Measurements from ENCODE around the gene TSPEAR.
"Not testable (repeated sequence)": the region's sequence is repeated elsewhere in the genome, so short reads cannot be mapped to it uniquely, and the experiment has no call there.

The TSPEAR gene

GRCh38 chr21:44627181-44627822 lies 84.1 kb downstream of the TSPEAR start:
- H3K27me3 ChIP-seq (ENCODE audit: control insufficient read depth, insufficient read depth, low read length); H3K4me3 ChIP-seq (ENCODE audit: low read length); H3K9ac ChIP-seq (ENCODE audit: low read length); H3K27ac ChIP-seq (ENCODE audit: low read depth, low read length); H3K36me3 ChIP-seq (ENCODE audit: control insufficient read depth, insufficient read depth, low read length); H3K4me1 ChIP-seq (ENCODE audit: control insufficient read depth, insufficient read depth, low read length): not testable (repeated sequence)

GRCh38 chr21:44626673-44627143 lies 84.7 kb downstream of the TSPEAR start, which contains the start of gene KRTAP10-9:
KRTAP10-9 (plus strand) TSS chr21:44627093; CDS start chr21:44627172, 79 bp downstream.
- no peak within 1 kb of the TSS for H3K27ac ChIP-seq (ENCODE audit: low read depth, low read length)
- H3K27me3 ChIP-seq (ENCODE audit: control insufficient read depth, insufficient read depth, low read length), result no peaks in the 10 kb centered on the region
- no peaks in the 10 kb centered on the region for H3K36me3 ChIP-seq (ENCODE audit: control insufficient read depth, insufficient read depth, low read length)
- no peaks in the 10 kb centered on the region for H3K4me1 ChIP-seq (ENCODE audit: control insufficient read depth, insufficient read depth, low read length)
- no peak within 1 kb of the TSS for H3K4me3 ChIP-seq (ENCODE audit: low read length)
- no peak within 1 kb of the TSS for H3K9ac ChIP-seq (ENCODE audit: low read length)

GRCh38 chr21:44626262-44626661 lies 85.1 kb downstream of the TSPEAR start:
- Histone ChIP-seq H3K36me3 (ENCODE audit: control insufficient read depth, insufficient read depth, low read length) (no peaks in the 10 kb centered on the region), H3K27ac (ENCODE audit: low read depth, low read length) (no peak overlapping the region), H3K4me3 (ENCODE audit: low read length) (no peak overlapping the region), H3K27me3 (ENCODE audit: control insufficient read depth, insufficient read depth, low read length) (no peaks in the 10 kb centered on the region), H3K4me1 (ENCODE audit: control insufficient read depth, insufficient read depth, low read length) (no peaks in the 10 kb centered on the region), H3K9ac (ENCODE audit: low read length) (no peak overlapping the region)

- no peak overlapping the region for H3K9ac ChIP-seq (ENCODE audit: low read length)
- H3K4me1 ChIP-seq (ENCODE audit: control insufficient read depth, insufficient read depth, low read length), result no peaks in the 10 kb centered on the region
- no peak overlapping the region for H3K27ac ChIP-seq (ENCODE audit: low read depth, low read length)
- no peak overlapping the region for H3K4me3 ChIP-seq (ENCODE audit: low read length)
- no peaks in the 10 kb centered on the region for H3K36me3 ChIP-seq (ENCODE audit: control insufficient read depth, insufficient read depth, low read length)
- no peaks in the 10 kb centered on the region for H3K27me3 ChIP-seq (ENCODE audit: control insufficient read depth, insufficient read depth, low read length)
Measured at GRCh38 chr21:44625756-44626155, 85.6 kb downstream of the TSPEAR start.

GRCh38 chr21:44623575-44623974 lies 87.8 kb downstream of the TSPEAR start:
- no peaks in the 10 kb centered on the region for H3K36me3 ChIP-seq (ENCODE audit: control insufficient read depth, insufficient read depth, low read length)
- no peaks in the 10 kb centered on the region for H3K4me1 ChIP-seq (ENCODE audit: control insufficient read depth, insufficient read depth, low read length)
- no peak overlapping the region for H3K27ac ChIP-seq (ENCODE audit: low read depth, low read length)
- no peak overlapping the region for H3K9ac ChIP-seq (ENCODE audit: low read length)
- H3K4me3 ChIP-seq (ENCODE audit: low read length), result no peak overlapping the region
- H3K27me3 ChIP-seq (ENCODE audit: control insufficient read depth, insufficient read depth, low read length), result no peaks in the 10 kb centered on the region

GRCh38 chr21:44619886-44620285 lies 91.5 kb downstream of the TSPEAR start:
- Histone ChIP-seq H3K4me3 (ENCODE audit: low read length) (no peak overlapping the region), H3K4me1 (ENCODE audit: control insufficient read depth, insufficient read depth, low read length) (no peaks in the 10 kb centered on the region), H3K36me3 (ENCODE audit: control insufficient read depth, insufficient read depth, low read length) (no peaks in the 10 kb centered on the region), H3K27ac (ENCODE audit: low read depth, low read length) (no peak overlapping the region), H3K27me3 (ENCODE audit: control insufficient read depth, insufficient read depth, low read length) (no peaks in the 10 kb centered on the region), H3K9ac (ENCODE audit: low read length) (no peak overlapping the region)

GRCh38 chr21:44618909-44619308 lies 92.5 kb downstream of the TSPEAR start:
- Histone ChIP-seq H3K27ac (ENCODE audit: low read depth, low read length) (no peak overlapping the region), H3K4me1 (ENCODE audit: control insufficient read depth, insufficient read depth, low read length) (no peaks in the 10 kb centered on the region), H3K9ac (ENCODE audit: low read length) (no peak overlapping the region), H3K4me3 (ENCODE audit: low read length) (no peak overlapping the region), H3K27me3 (ENCODE audit: control insufficient read depth, insufficient read depth, low read length) (no peaks in the 10 kb centered on the region), H3K36me3 (ENCODE audit: control insufficient read depth, insufficient read depth, low read length) (no peaks in the 10 kb centered on the region)

- no peaks in the 10 kb centered on the region for H3K27me3 ChIP-seq (ENCODE audit: control insufficient read depth, insufficient read depth, low read length)
- H3K4me1 ChIP-seq (ENCODE audit: control insufficient read depth, insufficient read depth, low read length), result no peaks in the 10 kb centered on the region
- no peak overlapping the region for H3K9ac ChIP-seq (ENCODE audit: low read length)
- H3K27ac ChIP-seq (ENCODE audit: low read depth, low read length), result no peak overlapping the region
- H3K4me3 ChIP-seq (ENCODE audit: low read length), result no peak overlapping the region
- no peaks in the 10 kb centered on the region for H3K36me3 ChIP-seq (ENCODE audit: control insufficient read depth, insufficient read depth, low read length)
Measured at GRCh38 chr21:44618504-44618903, 92.9 kb downstream of the TSPEAR start.

- Histone ChIP-seq H3K9ac (ENCODE audit: low read length) (no peak overlapping the region), H3K27me3 (ENCODE audit: control insufficient read depth, insufficient read depth, low read length) (no peaks in the 10 kb centered on the region), H3K27ac (ENCODE audit: low read depth, low read length) (no peak overlapping the region), H3K4me3 (ENCODE audit: low read length) (no peak overlapping the region), H3K36me3 (ENCODE audit: control insufficient read depth, insufficient read depth, low read length) (no peaks in the 10 kb centered on the region), H3K4me1 (ENCODE audit: control insufficient read depth, insufficient read depth, low read length) (no peaks in the 10 kb centered on the region)
Measured at GRCh38 chr21:44617071-44617501, 94.3 kb downstream of the TSPEAR start.

- no peaks in the 10 kb centered on the region for H3K4me1 ChIP-seq (ENCODE audit: control insufficient read depth, insufficient read depth, low read length)
- no peak overlapping the region for H3K4me3 ChIP-seq (ENCODE audit: low read length)
- no peaks in the 10 kb centered on the region for H3K27me3 ChIP-seq (ENCODE audit: control insufficient read depth, insufficient read depth, low read length)
Measured at GRCh38 chr21:44616591-44616926, 94.8 kb downstream of the TSPEAR start.

GRCh38 chr21:44615911-44616590 lies 95.3 kb downstream of the TSPEAR start:
- no peaks in the 10 kb centered on the region for H3K27me3 ChIP-seq (ENCODE audit: control insufficient read depth, insufficient read depth, low read length)
- H3K4me1 ChIP-seq (ENCODE audit: control insufficient read depth, insufficient read depth, low read length), result no peaks in the 10 kb centered on the region
- H3K27ac ChIP-seq (ENCODE audit: low read depth, low read length), result no peak overlapping the region
- H3K36me3 ChIP-seq (ENCODE audit: control insufficient read depth, insufficient read depth, low read length), result no peaks in the 10 kb centered on the region
- H3K4me3 ChIP-seq (ENCODE audit: low read length), result no peak overlapping the region
- no peak overlapping the region for H3K9ac ChIP-seq (ENCODE audit: low read length)

More at GRCh38 chr21:44616591-44616926, 94.8 kb downstream of the TSPEAR start:
- no peak overlapping the region for H3K27ac ChIP-seq (ENCODE audit: low read depth, low read length)
- no peak overlapping the region for H3K9ac ChIP-seq (ENCODE audit: low read length)
- no peaks in the 10 kb centered on the region for H3K36me3 ChIP-seq (ENCODE audit: control insufficient read depth, insufficient read depth, low read length)

- H3K4me3 ChIP-seq (ENCODE audit: low read length), result no peak overlapping the region
- no peaks in the 10 kb centered on the region for H3K4me1 ChIP-seq (ENCODE audit: control insufficient read depth, insufficient read depth, low read length)
- H3K27me3 ChIP-seq (ENCODE audit: control insufficient read depth, insufficient read depth, low read length), result no peaks in the 10 kb centered on the region
- H3K27ac ChIP-seq (ENCODE audit: low read depth, low read length), result no peak overlapping the region
- H3K36me3 ChIP-seq (ENCODE audit: control insufficient read depth, insufficient read depth, low read length), result no peaks in the 10 kb centered on the region
- H3K9ac ChIP-seq (ENCODE audit: low read length), result no peak overlapping the region
Measured at GRCh38 chr21:44615466-44615865, 95.9 kb downstream of the TSPEAR start.

GRCh38 chr21:44614961-44615391 lies 96.4 kb downstream of the TSPEAR start:
- Histone ChIP-seq H3K4me3 (ENCODE audit: low read length) (no peak overlapping the region), H3K27ac (ENCODE audit: low read depth, low read length) (no peak overlapping the region), H3K27me3 (ENCODE audit: control insufficient read depth, insufficient read depth, low read length) (no peaks in the 10 kb centered on the region), H3K36me3 (ENCODE audit: control insufficient read depth, insufficient read depth, low read length) (no peaks in the 10 kb centered on the region), H3K4me1 (ENCODE audit: control insufficient read depth, insufficient read depth, low read length) (no peaks in the 10 kb centered on the region), H3K9ac (ENCODE audit: low read length) (no peak overlapping the region)
